Measurements from ENCODE around the gene KPNA2. TPM values are rescaled to one million over a fixed set of nuclear protein-coding genes. Genes with fewer than 3 reads are reported as not detected.
"Not testable (repeated sequence)": the region's sequence is repeated elsewhere in the genome, so short reads cannot be mapped to it uniquely, and the experiment has no call there.

Gene KPNA2
- total RNA-seq, 1 donor from 2014 or later = 100 TPM

GRCh38 chr17:68016838-68017237 is 18.7 kb upstream of the KPNA2 start:
- Mint-ChIP-seq H3K4me3 (no peak overlapping the region), H3K36me3 (peaks cover 1% of the 10 kb centered on the region), H3K9me3 (no peaks in the 10 kb centered on the region), H3K27ac (no peak overlapping the region), H3K27me3 (ENCODE audit: low read depth) (peaks cover 2% of the 10 kb centered on the region), H3K4me1 (peaks cover 4% of the 10 kb centered on the region)
- DNase-seq (ENCODE audit: low spot score in 2 of 2, unreplicated experiment in 2 of 2) = no peak
- TF ChIP-seq, protein P1, sequence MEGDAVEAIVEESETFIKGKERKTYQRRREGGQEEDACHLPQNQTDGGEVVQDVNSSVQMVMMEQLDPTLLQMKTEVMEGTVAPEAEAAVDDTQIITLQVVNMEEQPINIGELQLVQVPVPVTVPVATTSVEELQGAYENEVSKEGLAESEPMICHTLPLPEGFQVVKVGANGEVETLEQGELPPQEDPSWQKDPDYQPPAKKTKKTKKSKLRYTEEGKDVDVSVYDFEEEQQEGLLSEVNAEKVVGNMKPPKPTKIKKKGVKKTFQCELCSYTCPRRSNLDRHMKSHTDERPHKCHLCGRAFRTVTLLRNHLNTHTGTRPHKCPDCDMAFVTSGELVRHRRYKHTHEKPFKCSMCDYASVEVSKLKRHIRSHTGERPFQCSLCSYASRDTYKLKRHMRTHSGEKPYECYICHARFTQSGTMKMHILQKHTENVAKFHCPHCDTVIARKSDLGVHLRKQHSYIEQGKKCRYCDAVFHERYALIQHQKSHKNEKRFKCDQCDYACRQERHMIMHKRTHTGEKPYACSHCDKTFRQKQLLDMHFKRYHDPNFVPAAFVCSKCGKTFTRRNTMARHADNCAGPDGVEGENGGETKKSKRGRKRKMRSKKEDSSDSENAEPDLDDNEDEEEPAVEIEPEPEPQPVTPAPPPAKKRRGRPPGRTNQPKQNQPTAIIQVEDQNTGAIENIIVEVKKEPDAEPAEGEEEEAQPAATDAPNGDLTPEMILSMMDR (IDR thresholded peaks at IDR 0.05; ENCODE audit: unreplicated experiment) = no peak

DNA sequence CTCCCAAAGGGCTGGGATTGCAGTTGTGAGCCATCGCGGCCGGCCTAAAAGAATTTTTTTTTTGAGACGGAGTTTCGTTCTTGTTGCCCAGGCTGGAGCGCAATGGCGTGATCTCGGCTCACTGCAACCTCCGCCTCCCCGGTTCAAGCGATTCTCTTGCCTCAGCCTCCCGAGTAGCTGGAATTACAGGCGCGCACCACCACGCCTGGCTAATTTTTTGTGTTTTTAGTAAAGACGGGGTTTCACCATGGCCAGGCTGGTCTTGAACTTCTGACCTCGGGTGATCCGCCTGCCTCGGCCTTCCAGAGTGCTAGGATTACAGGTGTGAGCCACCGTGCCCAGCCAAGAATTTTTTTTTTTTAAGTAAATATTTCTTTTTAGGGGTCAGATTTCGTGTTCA is 17.0 kb upstream of the KPNA2 start:
- not testable (repeated sequence) for H3K36me3 Mint-ChIP-seq; H3K27ac Mint-ChIP-seq; DNase-seq (ENCODE audit: low spot score in 2 of 2, unreplicated experiment in 2 of 2); H3K4me1 Mint-ChIP-seq; H3K4me3 Mint-ChIP-seq; H3K27me3 Mint-ChIP-seq (ENCODE audit: low read depth); H3K9me3 Mint-ChIP-seq

DNA sequence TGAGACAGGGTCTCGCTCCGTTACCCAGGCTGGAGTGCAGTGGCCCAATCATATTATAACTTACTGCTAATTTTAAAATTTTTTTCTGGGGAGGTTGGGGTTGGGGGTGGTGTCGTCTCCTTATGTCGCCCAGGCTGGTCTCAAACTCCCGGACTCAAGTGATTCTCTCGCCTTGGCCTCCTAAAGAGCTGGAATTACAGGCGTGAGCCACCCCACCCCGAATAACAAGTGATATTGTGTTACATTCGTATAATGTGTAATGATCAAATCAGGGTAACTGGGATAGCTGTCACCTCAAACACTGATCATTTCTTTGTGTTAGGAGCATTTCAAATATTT is 16.2 kb upstream of the KPNA2 start:
- Mint-ChIP-seq H3K27me3 (ENCODE audit: low read depth) (peaks cover 2% of the 10 kb centered on the region), H3K36me3 (peaks cover 1% of the 10 kb centered on the region), H3K9me3 (no peaks in the 10 kb centered on the region), H3K27ac (peak overlapping the region; percentile 96), H3K4me3 (peak overlapping the region; percentile 83), H3K4me1 (peaks cover 4% of the 10 kb centered on the region)
- TF ChIP-seq, protein P1 (IDR thresholded peaks at IDR 0.05; ENCODE audit: unreplicated experiment) = no peak
- DNase-seq (ENCODE audit: low spot score in 2 of 2, unreplicated experiment in 2 of 2) = no peak

GRCh38 chr17:68019675-68020408 is 15.7 kb upstream of the KPNA2 start:
- peak; percentile 86 to 99 for DNase-seq (ENCODE audit: low spot score in 2 of 2, unreplicated experiment in 2 of 2)
- peak overlapping the region; percentile 96 for H3K27ac Mint-ChIP-seq
- peaks cover 1% of the 10 kb centered on the region for H3K36me3 Mint-ChIP-seq
- H3K9me3 Mint-ChIP-seq = no peaks in the 10 kb centered on the region
- H3K27me3 Mint-ChIP-seq (ENCODE audit: low read depth) = peaks cover 2% of the 10 kb centered on the region
- H3K4me3 Mint-ChIP-seq = peak overlapping the region; percentile 83
- peaks cover 4% of the 10 kb centered on the region for H3K4me1 Mint-ChIP-seq
- TF ChIP-seq, protein P1 (IDR thresholded peaks at IDR 0.05; ENCODE audit: unreplicated experiment) = peak; percentile 45

DNA sequence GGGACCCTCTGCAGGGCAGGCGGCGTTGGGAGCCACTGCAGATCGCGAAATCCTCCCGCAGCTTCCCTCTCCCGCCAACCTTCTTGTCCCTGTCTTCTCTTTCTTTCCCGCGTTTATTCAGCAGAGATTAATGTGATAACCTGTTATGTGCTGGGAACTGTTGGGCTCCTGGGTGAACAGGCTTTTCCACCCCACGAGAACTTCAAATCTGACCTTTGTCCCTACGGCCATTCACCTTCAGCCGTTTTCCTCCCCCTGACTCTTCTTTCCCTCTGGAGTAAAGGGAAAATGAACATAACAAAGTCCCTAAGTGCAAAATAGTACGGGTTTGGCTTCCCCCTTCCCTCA is 15.2 kb upstream of the KPNA2 start:
- peaks cover 4% of the 10 kb centered on the region for H3K4me1 Mint-ChIP-seq
- peak overlapping the region; percentile 91 for H3K27ac Mint-ChIP-seq
- H3K36me3 Mint-ChIP-seq = peaks cover 1% of the 10 kb centered on the region
- no peak for DNase-seq (ENCODE audit: low spot score in 2 of 2, unreplicated experiment in 2 of 2)
- H3K9me3 Mint-ChIP-seq = no peaks in the 10 kb centered on the region
- TF ChIP-seq, protein P1 (IDR thresholded peaks at IDR 0.05; ENCODE audit: unreplicated experiment) = no peak
- peaks cover 2% of the 10 kb centered on the region for H3K27me3 Mint-ChIP-seq (ENCODE audit: low read depth)
- peak overlapping the region; percentile 83 for H3K4me3 Mint-ChIP-seq

DNA sequence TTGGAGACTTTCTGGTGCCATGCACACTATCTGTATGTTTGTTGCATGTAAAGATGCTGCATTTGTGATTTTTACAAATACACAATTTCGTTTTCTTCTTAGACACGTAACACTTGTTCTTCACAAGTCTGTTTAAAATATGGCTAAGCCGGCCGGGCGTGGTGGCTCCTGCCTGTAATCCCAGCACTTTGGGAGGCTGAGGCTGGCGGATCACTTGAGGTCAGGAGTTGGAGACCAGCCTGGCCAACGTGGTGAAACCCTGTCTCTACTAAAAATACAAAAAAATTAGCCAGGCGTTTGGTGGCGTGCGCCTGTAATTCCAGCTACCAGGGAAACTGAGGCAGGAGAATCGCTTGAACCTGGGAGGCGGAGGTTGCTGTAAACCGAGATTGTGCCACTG is 14.7 kb upstream of the KPNA2 start:
- not testable (repeated sequence) for H3K27me3 Mint-ChIP-seq (ENCODE audit: low read depth); H3K36me3 Mint-ChIP-seq; H3K9me3 Mint-ChIP-seq; H3K4me1 Mint-ChIP-seq; DNase-seq (ENCODE audit: low spot score in 2 of 2, unreplicated experiment in 2 of 2)
- peak overlapping the region; percentile 83 for H3K4me3 Mint-ChIP-seq
- peak overlapping the region; percentile 91 for H3K27ac Mint-ChIP-seq

GRCh38 chr17:68021963-68022362 is 13.6 kb upstream of the KPNA2 start:
- Mint-ChIP-seq H3K4me1 (peaks cover 4% of the 10 kb centered on the region), H3K27ac (no peak overlapping the region), H3K9me3 (no peaks in the 10 kb centered on the region), H3K4me3 (no peak overlapping the region), H3K27me3 (ENCODE audit: low read depth) (peaks cover 2% of the 10 kb centered on the region), H3K36me3 (peaks cover 1% of the 10 kb centered on the region)
- no peak for DNase-seq (ENCODE audit: low spot score in 2 of 2, unreplicated experiment in 2 of 2)
- TF ChIP-seq, protein P1 (IDR thresholded peaks at IDR 0.05; ENCODE audit: unreplicated experiment) = no peak

- not testable (repeated sequence) for H3K4me1 Mint-ChIP-seq; H3K36me3 Mint-ChIP-seq; DNase-seq (ENCODE audit: low spot score in 2 of 2, unreplicated experiment in 2 of 2); H3K27ac Mint-ChIP-seq; H3K9me3 Mint-ChIP-seq; H3K27me3 Mint-ChIP-seq (ENCODE audit: low read depth); H3K4me3 Mint-ChIP-seq
Measured at GRCh38 chr17:68022547-68022946, 13.0 kb upstream of the KPNA2 start.

All from mesothelial cell of epicardium (in vitro differentiated cells).